Esophagus squamous epithelium (tissue), 5 donors: ENCODE measurements around the gene ACOT11. TPM values are rescaled to one million over a fixed set of nuclear protein-coding genes. Genes with fewer than 3 reads are reported as not detected.

Experiments used
- DNase-seq: peaks from one replicate; lab custom pipeline; 2025; lab: John Stamatoyannopoulos, UW
- H3K27ac ChIP-seq, 4 donors: fragments of 200-600 bp; sonication (generic); one replicate each; pipeline ENCODE4 v1.5.1; 2016 to 2019; ENCODE audit warnings: mild to moderate bottlenecking in 1 of 4
- H3K27me3 ChIP-seq, 4 donors: fragments of 200-600 bp; sonication (generic); 1 replicate in 3 of 4; 2 replicates in 1 of 4; pipeline versions ENCODE4 v1.5.1 to v1.6.0; 2017 to 2021; ENCODE audit warnings: antibody characterized with exemption in 1 of 4
- H3K36me3 ChIP-seq, 3 donors: fragments of 200-600 bp; sonication (generic); one replicate each; pipeline ENCODE4 v1.5.1; 2016 to 2019
- H3K4me1 ChIP-seq, 3 donors: fragments of 200-600 bp; sonication (generic); one replicate each; pipeline ENCODE4 v1.5.1; 2017 to 2019
- H3K4me3 ChIP-seq, 4 donors: fragments of 200-600 bp; sonication (generic); 1 replicate in 3 of 4; 2 replicates in 1 of 4; pipeline ENCODE4 v1.5.1; 2016 to 2019; ENCODE audit warnings: mild to moderate bottlenecking in 2 of 4, moderate library complexity in 1 of 4
- H3K9me3 ChIP-seq, 3 donors: fragments of 200-600 bp; sonication (generic); one replicate each; pipeline ENCODE4 v1.5.1; 2016 to 2019
- CTCF ChIP-seq, 6 experiments: fragments of 450-650 bp in 4 of 6; fragments of 200-600 bp in 2 of 6; sonication (generic) in 2 of 6; IDR thresholded peaks; one replicate each; pipeline ENCODE4 v1.5.1; 2016 to 2019; ENCODE audit warnings: antibody characterized with exemption in 6 of 6, mild to moderate bottlenecking in 4 of 6, moderate library complexity in 4 of 6
- POLR2A ChIP-seq, 4 donors: fragments of 450-650 bp; IDR thresholded peaks; one replicate each; pipeline ENCODE4 v1.6.1; 2017; ENCODE audit warnings: antibody characterized with exemption in 4 of 4, mild to moderate bottlenecking in 4 of 4, moderate library complexity in 3 of 4
- WGBS, 2 donors: methylation state at CpG; one replicate each; pipeline ENCODE4 v1.1.5; 2018; 5-methylcytosine and 5-hydroxymethylcytosine counted together
- intact Hi-C: fragments of 100-400 bp; cut with DNase I; formaldehyde crosslinking; loops from one replicate; pipeline ENCODE4 v1.15.0; 2022
- total RNA-seq, 4 donors: library from RNA; depleted of rRNA; stranded (reverse); fragments of >200 nt; gene quantifications; one replicate each; pipeline ENCODE4 v1.1.0, GENCODE V29; 2016
- donor health status: DM: yes; HTN: yes; CAD: no.

ACOT11 gene
- total RNA-seq, 4 donors from 2014 or later = 10.1 to 33.9 (median 20.3) TPM

GRCh38 chr1:54581621-54582035, 33.6 kb downstream of the ACOT11 start:
- Histone ChIP-seq H3K27ac (peak overlapping the region; percentile 82 to 90 (median 89)), H3K36me3 (peaks cover 0 to 27% (median 0%) of the 10 kb centered on the region in 3 donors), H3K9me3 (no peaks in the 10 kb centered on the region), H3K4me3 (no peak overlapping the region), H3K27me3 (no peaks in the 10 kb centered on the region), H3K4me1 (peaks cover 11 to 51% (median 21%) of the 10 kb centered on the region in 3 donors)
- TF ChIP-seq CTCF (IDR thresholded peaks at IDR 0.05) (no peak), POLR2A (IDR thresholded peaks at IDR 0.05) (peak in 3 of 4 donors; percentile 45 to 55 (median 47))
- intact Hi-C loops = no loop called here
- 20 to 30% methylated on average over 1 to 2 of the region's 5 CpGs for WGBS, 2 donors
- peak; percentile 22 for DNase-seq

GRCh38 chr1:54582566-54583306, 34.7 kb downstream of the ACOT11 start:
- no peak overlapping the region for H3K4me3 ChIP-seq
- intact Hi-C loops = no loop called here
- no peaks in the 10 kb centered on the region for H3K9me3 ChIP-seq
- WGBS, 2 donors = 63 to 66% methylated on average over 12 to 14 of the region's 19 CpGs
- H3K27ac ChIP-seq = peak overlapping the region in 3 of 4 donors; percentile 88 to 90 (median 90)
- peaks cover 11 to 49% (median 21%) of the 10 kb centered on the region in 3 donors for H3K4me1 ChIP-seq
- H3K27me3 ChIP-seq = no peaks in the 10 kb centered on the region
- H3K36me3 ChIP-seq = peaks cover 0 to 34% (median 0%) of the 10 kb centered on the region in 3 donors
- TF ChIP-seq CTCF (IDR thresholded peaks at IDR 0.05) (no peak), POLR2A (IDR thresholded peaks at IDR 0.05) (no peak)
- no peak for DNase-seq

- Histone ChIP-seq H3K4me1 (peaks cover 11 to 44% (median 18%) of the 10 kb centered on the region in 3 donors), H3K4me3 (no peak overlapping the region), H3K27ac (no peak overlapping the region), H3K36me3 (peaks cover 0 to 40% (median 0%) of the 10 kb centered on the region in 3 donors), H3K9me3 (no peaks in the 10 kb centered on the region), H3K27me3 (no peaks in the 10 kb centered on the region)
- intact Hi-C loops = no loop called here
- WGBS, 2 donors = 90 to 100% methylated on average over 1 to 2 of the region's 3 CpGs
- DNase-seq = no peak
- TF ChIP-seq CTCF (IDR thresholded peaks at IDR 0.05) (no peak), POLR2A (IDR thresholded peaks at IDR 0.05) (no peak)
Measured at GRCh38 chr1:54583307-54583686, 35.3 kb downstream of the ACOT11 start.

- peaks cover 0 to 46% (median 0%) of the 10 kb centered on the region in 3 donors for H3K36me3 ChIP-seq
- H3K27me3 ChIP-seq = no peaks in the 10 kb centered on the region
- no peak for DNase-seq
- peaks cover 11 to 42% (median 18%) of the 10 kb centered on the region in 3 donors for H3K4me1 ChIP-seq
- WGBS, 2 donors = 40% methylated on average over 1 of the region's 2 CpGs; no CpG with 5 or more reads in 1 of the 2 donors
- no peaks in the 10 kb centered on the region for H3K9me3 ChIP-seq
- no peak overlapping the region for H3K27ac ChIP-seq
- no peak for TF ChIP-seq CTCF (IDR thresholded peaks at IDR 0.05)
- no peak for TF ChIP-seq POLR2A (IDR thresholded peaks at IDR 0.05)
- intact Hi-C loops = no loop called here
- H3K4me3 ChIP-seq = no peak overlapping the region
Measured at GRCh38 chr1:54583871-54584270, 35.8 kb downstream of the ACOT11 start.

GRCh38 chr1:54584575-54584974, 36.5 kb downstream of the ACOT11 start:
- DNase-seq = no peak
- Histone ChIP-seq H3K4me3 (no peak overlapping the region), H3K27me3 (no peaks in the 10 kb centered on the region), H3K4me1 (peaks cover 11 to 35% (median 18%) of the 10 kb centered on the region in 3 donors), H3K36me3 (peaks cover 0 to 49% (median 0%) of the 10 kb centered on the region in 3 donors), H3K9me3 (no peaks in the 10 kb centered on the region), H3K27ac (no peak overlapping the region)
- no peak for TF ChIP-seq CTCF (IDR thresholded peaks at IDR 0.05)
- WGBS, 2 donors = 95% methylated on average over 9 of the region's 17 CpGs; no CpG with 5 or more reads in 1 of the 2 donors
- intact Hi-C loops = no loop called here
